AG09319 (cell line): ENCODE measurements around the gene RELA.
A peak's percentile ranks its signal among the peaks of the same experiment; 100 is the strongest.

ENCODE experiments used
- DNase-seq: peaks from one replicate; pipeline ENCODE4 v3.0.0-alpha.2; 2010; ENCODE audit warnings: low read depth; ENCODE audit errors: extremely low read depth
- CTCF ChIP-seq: IDR thresholded peaks from 2 replicates; pipeline ENCODE4 v1.5.1; 2011; ENCODE audit warnings: low read depth, mild to moderate bottlenecking, inconsistent platforms, low read length, moderate library complexity

RELA gene

GRCh38 chr11:65654375-65655349, 8.1 kb downstream of the RELA start:
- no peak for DNase-seq
- TF ChIP-seq CTCF, result no peak

GRCh38 chr11:65653229-65654225, 9.2 kb downstream of the RELA start:
- no peak for DNase-seq
- TF ChIP-seq CTCF, result no peak

GRCh38 chr11:65652511-65653228, 10.0 kb downstream of the RELA start:
- TF ChIP-seq CTCF, result no peak
- peak; percentile 87 for DNase-seq

GRCh38 chr11:65651589-65652510, 10.9 kb downstream of the RELA start:
- TF ChIP-seq CTCF, result no peak
- no peak for DNase-seq

GRCh38 chr11:65651339-65651588, 11.5 kb downstream of the RELA start:
- no peak for TF ChIP-seq CTCF
- no peak for DNase-seq

- DNase-seq, result no peak
- TF ChIP-seq CTCF, result no peak
Measured at GRCh38 chr11:65650547-65651338, 12.0 kb downstream of the RELA start.
